MCF 10A (cell line): ENCODE results near the gene PHB1. TPM values are rescaled to one million over a fixed set of nuclear protein-coding genes. Genes with fewer than 3 reads are reported as not detected.

ENCODE experiments used
- BruUV-seq: library from RNA; stranded (reverse); fragments of 400-500 nt; replicated peaks from 2 replicates; lab custom pipeline; 2021; lab: Mats Ljungman, UMichigan
- CTCF ChIA-PET: fragments of 300-600 bp; sonication (Branson Sonifier 250); formaldehyde crosslinking; extraction: SDS; loops from one replicate; lab custom pipeline; 2021; ENCODE audit warnings: antibody characterized with exemption, inconsistent platforms; lab: Yijun Ruan, JAX
- POLR2A ChIA-PET: fragments of 300-600, 350-650 bp; sonication (Branson Sonifier 250); formaldehyde crosslinking; extraction: SDS; loops from one replicate; lab custom pipeline; 2020; ENCODE audit warnings: antibody characterized with exemption, inconsistent platforms; lab: Yijun Ruan, JAX
- DNase-seq: peaks from one replicate; pipeline ENCODE4 v3.0.0-alpha.2; 2018; ENCODE audit not compliant: unreplicated experiment
- H3K27ac Mint-ChIP-seq: one replicate; pipeline ENCODE4 v1.8.0; 2022; ENCODE audit warnings: mild to moderate bottlenecking, low read depth, mixed read lengths; ENCODE audit not compliant: unreplicated experiment
- H3K27me3 Mint-ChIP-seq: one replicate; pipeline ENCODE4 v1.8.0; 2022; ENCODE audit warnings: mixed read lengths; ENCODE audit not compliant: insufficient read depth, unreplicated experiment
- H3K36me3 Mint-ChIP-seq: one replicate; pipeline ENCODE4 v1.8.0; 2022; ENCODE audit warnings: mild to moderate bottlenecking, moderate library complexity, mixed read lengths; ENCODE audit not compliant: insufficient read depth, unreplicated experiment
- H3K4me1 Mint-ChIP-seq: one replicate; pipeline ENCODE4 v1.8.0; 2022; ENCODE audit warnings: mixed read lengths; ENCODE audit not compliant: insufficient read depth, unreplicated experiment
- H3K4me3 Mint-ChIP-seq: one replicate; pipeline ENCODE4 v1.8.0; 2022; ENCODE audit warnings: mild to moderate bottlenecking, moderate library complexity, mixed read lengths; ENCODE audit not compliant: unreplicated experiment
- H3K9me3 Mint-ChIP-seq: one replicate; pipeline ENCODE4 v1.8.0; 2022; ENCODE audit warnings: mixed read lengths; ENCODE audit not compliant: unreplicated experiment
- intact Hi-C: fragments of 100-400 bp; cut with micrococcal nuclease; formaldehyde crosslinking; loops from 2 replicates; pipeline ENCODE4 v1.14.1; 2022
- total RNA-seq: library from RNA; stranded (reverse); gene quantifications from 2 replicates; pipeline ENCODE4 v1.2.3, GENCODE V29; 2022
- TF ChIP-seq, protein P1 (sequence below): fragments of 200-600 bp; IDR thresholded peaks from one replicate; pipeline ENCODE4 v1.8.0; 2022; ENCODE audit warnings: antibody characterized with exemption, mild to moderate bottlenecking; ENCODE audit not compliant: unreplicated experiment

Gene PHB1
- total RNA-seq, 1 experiment from 2014 or later: 134 TPM

DNA sequence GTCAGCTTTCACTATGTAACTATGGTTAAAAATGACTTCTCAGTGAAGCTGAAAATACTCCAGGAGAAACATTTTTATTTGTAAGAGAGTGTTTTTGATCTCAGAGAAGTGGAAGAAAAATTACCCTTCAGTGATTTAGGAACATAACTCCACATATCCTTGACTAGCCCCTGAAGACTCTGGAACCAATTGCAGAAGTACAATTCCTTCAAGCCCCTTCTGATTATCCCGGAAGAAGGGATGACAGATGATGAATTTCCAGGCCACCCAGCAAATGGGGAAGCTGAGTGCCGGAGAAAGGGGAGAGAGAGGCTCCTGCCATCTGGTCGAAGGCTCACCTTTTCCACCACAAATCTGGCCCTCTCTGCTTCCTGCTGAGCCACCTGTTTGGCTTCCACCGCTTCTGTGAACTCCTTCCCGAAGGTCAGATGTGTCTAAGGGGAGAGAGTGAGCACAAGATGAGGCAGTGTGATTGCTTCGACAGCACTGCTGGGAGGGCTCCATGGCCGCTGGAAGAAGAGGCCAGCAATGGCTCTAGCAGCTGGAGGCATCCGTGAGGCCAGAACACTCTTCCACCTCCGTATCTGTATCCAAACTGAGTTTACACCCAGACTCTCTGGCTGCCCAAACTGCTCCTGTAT, 8.1 kb downstream of the PHB1 start:
- POLR2A ChIA-PET: no interaction called here
- Mint-ChIP-seq H3K27ac (no peak overlapping the region), H3K4me1 (peaks cover 5% of the 10 kb centered on the region), H3K27me3 (no peaks in the 10 kb centered on the region), H3K4me3 (no peak overlapping the region), H3K36me3 (peaks cover 85% of the 10 kb centered on the region), H3K9me3 (no peaks in the 10 kb centered on the region)
- BruUV-seq: no TSS peak
- CTCF ChIA-PET: interaction anchor here (1.0 to 6.2 kb wide), 3 partner anchors 10 to 150 kb away, joined by 3 to 60 read pairs (median 7); no protein-coding TSS in a partner anchor
- TF ChIP-seq, protein P1, sequence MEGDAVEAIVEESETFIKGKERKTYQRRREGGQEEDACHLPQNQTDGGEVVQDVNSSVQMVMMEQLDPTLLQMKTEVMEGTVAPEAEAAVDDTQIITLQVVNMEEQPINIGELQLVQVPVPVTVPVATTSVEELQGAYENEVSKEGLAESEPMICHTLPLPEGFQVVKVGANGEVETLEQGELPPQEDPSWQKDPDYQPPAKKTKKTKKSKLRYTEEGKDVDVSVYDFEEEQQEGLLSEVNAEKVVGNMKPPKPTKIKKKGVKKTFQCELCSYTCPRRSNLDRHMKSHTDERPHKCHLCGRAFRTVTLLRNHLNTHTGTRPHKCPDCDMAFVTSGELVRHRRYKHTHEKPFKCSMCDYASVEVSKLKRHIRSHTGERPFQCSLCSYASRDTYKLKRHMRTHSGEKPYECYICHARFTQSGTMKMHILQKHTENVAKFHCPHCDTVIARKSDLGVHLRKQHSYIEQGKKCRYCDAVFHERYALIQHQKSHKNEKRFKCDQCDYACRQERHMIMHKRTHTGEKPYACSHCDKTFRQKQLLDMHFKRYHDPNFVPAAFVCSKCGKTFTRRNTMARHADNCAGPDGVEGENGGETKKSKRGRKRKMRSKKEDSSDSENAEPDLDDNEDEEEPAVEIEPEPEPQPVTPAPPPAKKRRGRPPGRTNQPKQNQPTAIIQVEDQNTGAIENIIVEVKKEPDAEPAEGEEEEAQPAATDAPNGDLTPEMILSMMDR: no peak
- DNase-seq: no peak
- intact Hi-C loops: no loop called here

DNA sequence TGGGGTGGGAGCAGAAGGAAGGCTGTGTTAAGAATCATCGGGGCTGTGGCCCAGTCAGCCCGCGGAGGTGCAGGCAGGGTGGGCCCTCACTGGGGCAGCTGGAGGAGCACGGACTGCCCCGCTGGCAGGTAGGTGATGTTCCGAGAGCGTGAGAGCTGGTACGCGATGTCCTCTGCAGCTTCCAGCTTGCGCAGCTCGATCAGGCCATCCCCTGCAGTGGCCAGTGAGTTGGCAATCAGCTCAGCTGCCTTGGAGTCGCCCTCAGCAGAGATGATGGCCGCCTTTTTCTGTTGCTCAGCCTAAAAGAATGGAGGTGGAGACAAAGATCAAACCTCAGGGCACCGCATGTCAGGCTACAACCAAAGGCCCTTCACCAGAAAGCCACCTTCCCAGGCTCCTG, 9.8 kb downstream of the PHB1 start:
- TF ChIP-seq, protein P1: no peak
- Mint-ChIP-seq H3K27me3 (no peaks in the 10 kb centered on the region), H3K4me3 (no peak overlapping the region), H3K27ac (no peak overlapping the region), H3K36me3 (peaks cover 68% of the 10 kb centered on the region), H3K4me1 (peaks cover 5% of the 10 kb centered on the region), H3K9me3 (no peaks in the 10 kb centered on the region)
- intact Hi-C loops: no loop called here
- ChIA-PET CTCF (no interaction called here), POLR2A (interaction anchor here (1.0 kb wide), 1 partner anchor 9 kb away, joined by 4 read pairs; no protein-coding TSS in a partner anchor)
- DNase-seq: no peak
- no TSS peak for BruUV-seq

DNA sequence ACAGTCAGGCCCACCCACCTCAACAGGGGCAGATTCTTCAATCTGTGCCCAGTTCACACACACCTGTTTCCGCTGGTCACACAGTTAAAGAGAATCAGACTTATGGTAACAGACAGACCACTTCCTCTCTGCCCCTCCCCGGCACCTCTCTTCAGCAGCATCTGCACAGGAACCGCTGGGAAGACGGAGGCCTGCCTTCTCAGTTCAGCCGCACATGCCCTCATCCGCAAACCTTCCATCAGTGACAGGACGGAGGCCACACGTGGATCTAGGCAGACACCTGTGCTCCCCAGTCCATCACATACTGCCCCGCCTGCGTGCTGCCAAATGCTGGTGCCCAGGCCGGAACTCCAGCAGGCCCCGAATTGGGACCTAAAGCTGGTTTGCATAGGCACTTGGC, 10.3 kb downstream of the PHB1 start:
- CTCF ChIA-PET: no interaction called here
- H3K4me1 Mint-ChIP-seq: peaks cover 5% of the 10 kb centered on the region
- no peak for DNase-seq
- TF ChIP-seq, protein P1: no peak
- no peaks in the 10 kb centered on the region for H3K9me3 Mint-ChIP-seq
- POLR2A ChIA-PET: no interaction called here
- H3K36me3 Mint-ChIP-seq: peaks cover 63% of the 10 kb centered on the region
- H3K27me3 Mint-ChIP-seq: no peaks in the 10 kb centered on the region
- no peak overlapping the region for H3K4me3 Mint-ChIP-seq
- no peak overlapping the region for H3K27ac Mint-ChIP-seq
- TSS peak; percentile 14 for BruUV-seq
- intact Hi-C loops: no loop called here

DNA sequence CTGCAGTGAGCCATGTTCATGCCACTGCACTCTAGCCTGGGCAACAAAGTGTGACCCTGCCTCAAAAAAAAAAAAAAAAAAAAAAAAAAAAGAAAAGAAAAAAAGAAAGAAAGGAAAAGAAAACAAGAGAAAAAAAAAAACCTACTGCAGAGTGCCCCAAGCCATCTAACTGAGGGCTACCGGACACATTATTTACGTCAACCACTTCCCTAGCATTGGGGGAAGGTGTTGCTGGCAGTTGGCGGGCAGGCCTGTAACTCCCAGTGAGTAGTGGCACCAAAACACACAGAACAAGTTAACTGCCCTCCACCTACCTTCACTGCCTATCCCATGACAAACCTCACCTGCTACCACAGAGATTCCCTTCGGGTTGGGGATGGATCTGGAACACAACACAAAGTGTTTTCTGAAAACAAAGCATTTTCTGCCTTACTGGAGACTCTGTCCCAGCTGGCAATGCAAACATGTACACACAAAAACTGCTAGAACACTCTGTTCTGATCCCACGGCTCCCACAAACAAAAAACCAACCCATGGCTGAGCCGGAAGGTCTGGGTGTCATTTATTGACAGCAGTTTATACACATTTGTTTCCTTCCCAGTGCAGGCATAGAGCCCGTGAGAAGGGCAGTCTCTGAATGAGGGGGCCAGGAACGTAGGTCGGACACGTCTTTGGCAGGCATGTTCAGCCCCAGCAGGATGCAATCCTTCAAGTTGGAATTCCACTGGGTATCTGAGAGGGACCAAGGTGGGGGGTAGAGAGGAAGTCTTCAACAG, 11.0 kb downstream of the PHB1 start:
- POLR2A ChIA-PET: interaction anchor here (0.7 kb wide), 1 partner anchor 39 kb away, joined by 3 read pairs; no protein-coding TSS in a partner anchor
- H3K4me1 Mint-ChIP-seq: peaks cover 5% of the 10 kb centered on the region
- no TSS peak for BruUV-seq
- H3K36me3 Mint-ChIP-seq: peaks cover 57% of the 10 kb centered on the region
- no peaks in the 10 kb centered on the region for H3K27me3 Mint-ChIP-seq
- DNase-seq: no peak
- CTCF ChIA-PET: interaction anchor here (0.6 kb wide), 1 partner anchor 9 kb away, joined by 4 read pairs; no protein-coding TSS in a partner anchor
- no peak overlapping the region for H3K4me3 Mint-ChIP-seq
- no peaks in the 10 kb centered on the region for H3K9me3 Mint-ChIP-seq
- intact Hi-C loops: no loop called here
- TF ChIP-seq, protein P1: no peak
- H3K27ac Mint-ChIP-seq: no peak overlapping the region
